Stimulated activated CD4-positive, alpha-beta T cell treated with anti-CD3 and anti-CD28 coated beads, Interleukin-15, amount 100 ng/mL, for 1 hour (primary cell): Measurements from ENCODE around the gene PDE11A.

ENCODE experiments used
- DNase-seq, 2 donors: peaks; one replicate each; pipeline ENCODE4 v3.0.0-alpha.2; 2020; ENCODE audit warnings: low read depth in 1 of 2, low spot score in 1 of 2

Gene PDE11A

GRCh38 chr2:177638507-177638906 is 434.1 kb downstream of the PDE11A start:
- no peak for DNase-seq

GRCh38 chr2:177636672-177637071 is 435.9 kb downstream of the PDE11A start:
- no peak for DNase-seq

GRCh38 chr2:177635696-177636095 is 436.9 kb downstream of the PDE11A start:
- no peak for DNase-seq

- DNase-seq = no peak
Observed at GRCh38 chr2:177633910-177634294, 438.7 kb downstream of the PDE11A start.

- DNase-seq = no peak
Observed at GRCh38 chr2:177633111-177633510, 439.5 kb downstream of the PDE11A start.

GRCh38 chr2:177631680-177632079 is 440.9 kb downstream of the PDE11A start:
- no peak for DNase-seq

GRCh38 chr2:177629357-177630024 is 443.1 kb downstream of the PDE11A start:
- DNase-seq = no peak

GRCh38 chr2:177628831-177629230 is 443.7 kb downstream of the PDE11A start:
- DNase-seq = no peak

- no peak for DNase-seq
Observed at GRCh38 chr2:177625744-177626650, 446.6 kb downstream of the PDE11A start.

GRCh38 chr2:177622521-177622920 is 450.1 kb downstream of the PDE11A start:
- DNase-seq = no peak

GRCh38 chr2:177619986-177620385 is 452.6 kb downstream of the PDE11A start:
- no peak for DNase-seq

- no peak for DNase-seq
Observed at GRCh38 chr2:177619461-177619860, 453.1 kb downstream of the PDE11A start.

GRCh38 chr2:177618255-177619253 is 454.0 kb downstream of the PDE11A start:
- DNase-seq = peak; percentile 70 to 72

- DNase-seq = no peak
Observed at GRCh38 chr2:177617849-177618248, 454.7 kb downstream of the PDE11A start.

- no peak for DNase-seq
Observed at GRCh38 chr2:177616731-177617130, 455.8 kb downstream of the PDE11A start.

- DNase-seq = no peak
Observed at GRCh38 chr2:177616066-177616465, 456.5 kb downstream of the PDE11A start.

GRCh38 chr2:177612659-177613058 is 459.9 kb downstream of the PDE11A start:
- DNase-seq = no peak

- no peak for DNase-seq
Observed at GRCh38 chr2:177611310-177611886, 461.2 kb downstream of the PDE11A start.

GRCh38 chr2:177610813-177611212 is 461.8 kb downstream of the PDE11A start:
- DNase-seq = no peak

GRCh38 chr2:177606636-177607035 is 465.9 kb downstream of the PDE11A start:
- no peak for DNase-seq
